Breast epithelium (tissue), 4 donors: ENCODE results near the gene GFOD2. TPM values are rescaled to one million over a fixed set of nuclear protein-coding genes. Genes with fewer than 3 reads are reported as not detected.

ENCODE experiments used
- DNase-seq, 2 donors: peaks; one replicate each; pipeline ENCODE4 v3.0.0-alpha.2; 2019; ENCODE audit warnings: low spot score in 2 of 2
- H3K27ac ChIP-seq, 2 donors: fragments of 200-600 bp; sonication (generic) in 1 of 2; one replicate each; pipeline ENCODE4 v1.5.1; 2016 to 2019; ENCODE audit warnings: mild to moderate bottlenecking in 1 of 2
- H3K27me3 ChIP-seq, 2 donors: fragments of 200-600 bp; sonication (generic) in 1 of 2; one replicate each; pipeline versions ENCODE4 v1.5.1 to v1.6.0; 2017 to 2019; ENCODE audit warnings: control low read depth in 1 of 2, mild to moderate bottlenecking in 1 of 2
- H3K36me3 ChIP-seq: fragments of 200-600 bp; one replicate; pipeline ENCODE4 v1.5.1; 2019
- H3K4me1 ChIP-seq, 2 donors: fragments of 200-600 bp; sonication (generic); one replicate each; pipeline ENCODE4 v1.5.1; 2016 to 2019; ENCODE audit warnings: control low read depth in 1 of 2
- H3K4me3 ChIP-seq, 3 donors: fragments of 200-600 bp; sonication (generic); 1 replicate in 2 of 3; 2 replicates in 1 of 3; pipeline ENCODE4 v1.5.1; 2016 to 2019; ENCODE audit warnings: mild to moderate bottlenecking in 3 of 3, moderate library complexity in 2 of 3
- H3K9me3 ChIP-seq, 2 donors: fragments of 200-600 bp; sonication (generic) in 1 of 2; one replicate each; pipeline ENCODE4 v1.5.1; 2016 to 2019; ENCODE audit warnings: control low read depth in 1 of 2
- POLR2A ChIP-seq: fragments of 450-650 bp; IDR thresholded peaks from one replicate; pipeline ENCODE4 v1.6.1; 2016; ENCODE audit warnings: antibody characterized with exemption, mild to moderate bottlenecking, moderate library complexity
- POLR2AphosphoS5 ChIP-seq, 3 donors: sonication (generic); formaldehyde crosslinking; IDR thresholded peaks; one replicate each; pipeline ENCODE4 v1.6.1; 2017; ENCODE audit warnings: antibody characterized with exemption in 3 of 3
- intact Hi-C: fragments of 100-400 bp; cut with DNase I; formaldehyde crosslinking; loops from one replicate; pipeline ENCODE4 v1.15.1; 2023; ENCODE audit warnings: low total_unique reads
- total RNA-seq, 3 donors: library from RNA; depleted of rRNA; stranded (reverse); fragments of >200 nt; gene quantifications; one replicate each; pipeline ENCODE4 v1.1.0, GENCODE V29; 2016
- TF ChIP-seq, protein P1 (sequence below), 3 donors: fragments of 450-650 bp; IDR thresholded peaks; one replicate each; pipeline ENCODE4 v1.5.1; 2016 to 2017; ENCODE audit warnings: antibody characterized with exemption in 3 of 3, mild to moderate bottlenecking in 3 of 3, moderate library complexity in 3 of 3

Gene GFOD2
- total RNA-seq, 3 donors from 2014 or later: 11.4 to 22.0 (median 21.4) TPM

GRCh38 chr16:67654403-67654911, 64.7 kb downstream of the GFOD2 start:
- TF ChIP-seq POLR2AphosphoS5 (IDR thresholded peaks at IDR 0.05) (no peak), POLR2A (no peak)
- TF ChIP-seq, protein P1, sequence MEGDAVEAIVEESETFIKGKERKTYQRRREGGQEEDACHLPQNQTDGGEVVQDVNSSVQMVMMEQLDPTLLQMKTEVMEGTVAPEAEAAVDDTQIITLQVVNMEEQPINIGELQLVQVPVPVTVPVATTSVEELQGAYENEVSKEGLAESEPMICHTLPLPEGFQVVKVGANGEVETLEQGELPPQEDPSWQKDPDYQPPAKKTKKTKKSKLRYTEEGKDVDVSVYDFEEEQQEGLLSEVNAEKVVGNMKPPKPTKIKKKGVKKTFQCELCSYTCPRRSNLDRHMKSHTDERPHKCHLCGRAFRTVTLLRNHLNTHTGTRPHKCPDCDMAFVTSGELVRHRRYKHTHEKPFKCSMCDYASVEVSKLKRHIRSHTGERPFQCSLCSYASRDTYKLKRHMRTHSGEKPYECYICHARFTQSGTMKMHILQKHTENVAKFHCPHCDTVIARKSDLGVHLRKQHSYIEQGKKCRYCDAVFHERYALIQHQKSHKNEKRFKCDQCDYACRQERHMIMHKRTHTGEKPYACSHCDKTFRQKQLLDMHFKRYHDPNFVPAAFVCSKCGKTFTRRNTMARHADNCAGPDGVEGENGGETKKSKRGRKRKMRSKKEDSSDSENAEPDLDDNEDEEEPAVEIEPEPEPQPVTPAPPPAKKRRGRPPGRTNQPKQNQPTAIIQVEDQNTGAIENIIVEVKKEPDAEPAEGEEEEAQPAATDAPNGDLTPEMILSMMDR (IDR thresholded peaks at IDR 0.05): no peak
- Histone ChIP-seq H3K9me3 (no peaks in the 10 kb centered on the region), H3K4me1 (peaks cover 6 to 15% of the 10 kb centered on the region in 2 donors), H3K36me3 (no peaks in the 10 kb centered on the region), H3K27ac (no peak overlapping the region), H3K27me3 (peaks cover 11 to 44% of the 10 kb centered on the region in 2 donors), H3K4me3 (no peak overlapping the region)
- intact Hi-C loops: no loop called here
- DNase-seq: no peak

- DNase-seq: no peak
- Histone ChIP-seq H3K4me1 (peaks cover under 1 to 11% of the 10 kb centered on the region in 2 donors), H3K27ac (no peak overlapping the region), H3K27me3 (peaks cover 13 to 50% of the 10 kb centered on the region in 2 donors), H3K4me3 (peak overlapping the region in 2 of 3 donors; percentile 39 to 64), H3K36me3 (no peaks in the 10 kb centered on the region), H3K9me3 (no peaks in the 10 kb centered on the region)
- intact Hi-C loops: no loop called here
- TF ChIP-seq POLR2AphosphoS5 (IDR thresholded peaks at IDR 0.05): no peak
- no peak for TF ChIP-seq POLR2A
- TF ChIP-seq, protein P1 (IDR thresholded peaks at IDR 0.05): no peak
These were observed 65.2 kb downstream of the GFOD2 start for GRCh38 chr16:67653789-67654402.

GRCh38 chr16:67653128-67653788, 65.9 kb downstream of the GFOD2 start:
- Histone ChIP-seq H3K27me3 (peaks cover 19 to 56% of the 10 kb centered on the region in 2 donors), H3K9me3 (no peaks in the 10 kb centered on the region), H3K4me1 (peaks cover 0 to 11% of the 10 kb centered on the region in 2 donors), H3K36me3 (no peaks in the 10 kb centered on the region), H3K27ac (no peak overlapping the region), H3K4me3 (peak overlapping the region; percentile 12 to 64 (median 39))
- TF ChIP-seq, protein P1 (IDR thresholded peaks at IDR 0.05): peak in 1 of 3 donors; percentile 26
- no peak for TF ChIP-seq POLR2A
- no peak for TF ChIP-seq POLR2AphosphoS5 (IDR thresholded peaks at IDR 0.05)
- no peak for DNase-seq
- intact Hi-C loops: no loop called here

- peak overlapping the region; percentile 12 to 64 (median 39) for H3K4me3 ChIP-seq
- H3K27ac ChIP-seq: no peak overlapping the region
- intact Hi-C loops: no loop called here
- no peaks in the 10 kb centered on the region for H3K9me3 ChIP-seq
- DNase-seq: no peak
- TF ChIP-seq POLR2A (no peak), POLR2AphosphoS5 (IDR thresholded peaks at IDR 0.05) (no peak)
- TF ChIP-seq, protein P1 (IDR thresholded peaks at IDR 0.05): no peak
- H3K4me1 ChIP-seq: peaks cover 0 to 11% of the 10 kb centered on the region in 2 donors
- H3K36me3 ChIP-seq: no peaks in the 10 kb centered on the region
- peaks cover 25 to 62% of the 10 kb centered on the region in 2 donors for H3K27me3 ChIP-seq
These were observed 66.5 kb downstream of the GFOD2 start for GRCh38 chr16:67652578-67653127.

DNA sequence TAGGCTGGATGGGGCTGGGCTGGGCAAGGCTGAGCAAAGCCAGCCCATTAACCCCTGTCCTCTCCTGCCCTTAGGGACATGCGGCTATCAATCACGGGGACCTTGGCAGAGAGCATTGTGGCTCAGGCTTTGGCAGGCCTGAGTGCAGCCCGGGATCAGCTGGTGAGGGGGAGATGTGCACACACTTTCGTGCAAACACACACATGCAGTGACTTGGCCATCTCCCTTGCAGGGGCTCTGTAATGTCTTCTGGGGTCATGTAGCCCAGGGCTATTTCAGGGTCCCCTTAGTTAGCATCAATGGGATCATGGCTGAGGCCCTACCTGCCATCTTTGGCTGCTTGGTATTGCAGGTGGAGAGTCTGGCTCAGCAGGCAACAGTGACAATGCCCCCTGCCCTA, 67.3 kb downstream of the GFOD2 start:
- no peak overlapping the region for H3K27ac ChIP-seq
- H3K9me3 ChIP-seq: no peaks in the 10 kb centered on the region
- H3K27me3 ChIP-seq: peaks cover 28 to 70% of the 10 kb centered on the region in 2 donors
- peaks cover 0 to 11% of the 10 kb centered on the region in 2 donors for H3K4me1 ChIP-seq
- no peaks in the 10 kb centered on the region for H3K36me3 ChIP-seq
- no peak overlapping the region for H3K4me3 ChIP-seq
- no peak for TF ChIP-seq POLR2A
- TF ChIP-seq, protein P1 (IDR thresholded peaks at IDR 0.05): no peak
- no peak for TF ChIP-seq POLR2AphosphoS5 (IDR thresholded peaks at IDR 0.05)
- intact Hi-C loops: no loop called here
- DNase-seq: no peak
